Mucosa of rectum (tissue), 2 donors: ENCODE measurements around the gene LMOD1.
"Not testable (repeated sequence)": the region's sequence is repeated elsewhere in the genome, so short reads cannot be mapped to it uniquely, and the experiment has no call there.

Source experiments
- H3K27ac ChIP-seq, 2 donors: one replicate each; pipeline ENCODE4 v1.7.0; 2013; ENCODE audit warnings: inconsistent platforms in 2 of 2, low read depth in 2 of 2, low read length in 2 of 2
- H3K27me3 ChIP-seq, 2 donors: one replicate each; pipeline ENCODE4 v1.7.0; 2013; ENCODE audit warnings: low read length in 2 of 2; ENCODE audit not compliant: control insufficient read depth in 2 of 2, insufficient read depth in 2 of 2
- H3K36me3 ChIP-seq, 2 donors: one replicate each; pipeline ENCODE4 v1.7.0; 2013; ENCODE audit warnings: low read length in 2 of 2; ENCODE audit not compliant: control insufficient read depth in 2 of 2, insufficient read depth in 2 of 2
- H3K4me1 ChIP-seq, 2 donors: one replicate each; pipeline ENCODE4 v1.7.0; 2013; ENCODE audit warnings: low read length in 2 of 2, mild to moderate bottlenecking in 1 of 2; ENCODE audit not compliant: control insufficient read depth in 2 of 2, insufficient read depth in 2 of 2
- H3K4me3 ChIP-seq, 2 donors: one replicate each; pipeline ENCODE4 v1.7.0; 2013; ENCODE audit warnings: low read length in 2 of 2
- H3K9ac ChIP-seq, 2 donors: one replicate each; pipeline ENCODE4 v1.7.0; 2013; ENCODE audit warnings: low read length in 2 of 2, low read depth in 1 of 2, mild to moderate bottlenecking in 1 of 2
- H3K9me3 ChIP-seq, 2 donors: one replicate each; pipeline ENCODE4 v1.7.0; 2013; ENCODE audit warnings: low read length in 2 of 2; ENCODE audit not compliant: control insufficient read depth in 2 of 2
- donor health status: healthy.
- donor health status: Normal muscosa, but diverticular disease.

The LMOD1 gene

GRCh38 chr1:201880928-201881571, 65.3 kb downstream of the LMOD1 start:
- Histone ChIP-seq H3K27me3 (peaks cover 2 to 4% of the 10 kb centered on the region in 2 donors), H3K36me3 (peaks cover 0 to under 1% of the 10 kb centered on the region in 2 donors), H3K4me1 (peaks cover 0 to 2% of the 10 kb centered on the region in 2 donors), H3K27ac (no peak overlapping the region), H3K4me3 (no peak overlapping the region), H3K9me3 (no peaks in the 10 kb centered on the region), H3K9ac (no peak overlapping the region)

GRCh38 chr1:201877877-201878401, 68.4 kb downstream of the LMOD1 start:
- no peak overlapping the region for H3K27ac ChIP-seq
- no peak overlapping the region for H3K4me3 ChIP-seq
- H3K4me1 ChIP-seq: peaks cover 0 to 2% of the 10 kb centered on the region in 2 donors
- H3K9ac ChIP-seq: no peak overlapping the region
- no peaks in the 10 kb centered on the region for H3K9me3 ChIP-seq
- no peaks in the 10 kb centered on the region for H3K27me3 ChIP-seq
- H3K36me3 ChIP-seq: peaks cover 13 to 24% of the 10 kb centered on the region in 2 donors

GRCh38 chr1:201876148-201876818, 70.1 kb downstream of the LMOD1 start:
- no peaks in the 10 kb centered on the region for H3K9me3 ChIP-seq
- H3K9ac ChIP-seq: no peak overlapping the region
- peaks cover 28 to 40% of the 10 kb centered on the region in 2 donors for H3K36me3 ChIP-seq
- H3K4me3 ChIP-seq: no peak overlapping the region
- H3K4me1 ChIP-seq: peaks cover 0 to 2% of the 10 kb centered on the region in 2 donors
- H3K27me3 ChIP-seq: no peaks in the 10 kb centered on the region
- no peak overlapping the region for H3K27ac ChIP-seq

- Histone ChIP-seq H3K9ac (no peak overlapping the region), H3K27me3 (no peaks in the 10 kb centered on the region), H3K36me3 (peaks cover 43 to 54% of the 10 kb centered on the region in 2 donors), H3K4me3 (no peak overlapping the region), H3K27ac (no peak overlapping the region), H3K4me1 (peaks cover 0 to 2% of the 10 kb centered on the region in 2 donors), H3K9me3 (no peaks in the 10 kb centered on the region)
Observed at GRCh38 chr1:201874672-201875071, 71.7 kb downstream of the LMOD1 start.

GRCh38 chr1:201870397-201870796, 76.0 kb downstream of the LMOD1 start:
- Histone ChIP-seq H3K27ac (no peak overlapping the region), H3K27me3 (no peaks in the 10 kb centered on the region), H3K36me3 (peaks cover 71 to 73% of the 10 kb centered on the region in 2 donors), H3K4me3 (no peak overlapping the region), H3K9me3 (no peaks in the 10 kb centered on the region), H3K4me1 (no peaks in the 10 kb centered on the region), H3K9ac (no peak overlapping the region)

- peaks cover 37 to 39% of the 10 kb centered on the region in 2 donors for H3K36me3 ChIP-seq
- no peak overlapping the region for H3K9ac ChIP-seq
- H3K4me1 ChIP-seq: no peaks in the 10 kb centered on the region
- no peaks in the 10 kb centered on the region for H3K27me3 ChIP-seq
- H3K27ac ChIP-seq: no peak overlapping the region
- no peaks in the 10 kb centered on the region for H3K9me3 ChIP-seq
- no peak overlapping the region for H3K4me3 ChIP-seq
Observed at GRCh38 chr1:201861448-201861847, 84.9 kb downstream of the LMOD1 start.

GRCh38 chr1:201859424-201859823, 86.9 kb downstream of the LMOD1 start:
- Histone ChIP-seq H3K36me3 (peaks cover 49 to 51% of the 10 kb centered on the region in 2 donors), H3K9ac (no peak overlapping the region), H3K27ac (no peak overlapping the region)

GRCh38 chr1:201856722-201857121, 89.6 kb downstream of the LMOD1 start:
- not testable (repeated sequence) for H3K27ac ChIP-seq, H3K9ac ChIP-seq, H3K4me1 ChIP-seq, H3K4me3 ChIP-seq, H3K27me3 ChIP-seq, H3K9me3 ChIP-seq
- H3K36me3 ChIP-seq: peaks cover 57 to 58% of the 10 kb centered on the region in 2 donors

More at GRCh38 chr1:201859424-201859823, 86.9 kb downstream of the LMOD1 start:
- Histone ChIP-seq H3K4me1 (no peaks in the 10 kb centered on the region), H3K4me3 (no peak overlapping the region), H3K27me3 (no peaks in the 10 kb centered on the region), H3K9me3 (no peaks in the 10 kb centered on the region)

GRCh38 chr1:201851949-201852348, 94.4 kb downstream of the LMOD1 start:
- no peak overlapping the region for H3K27ac ChIP-seq
- H3K36me3 ChIP-seq: peaks cover 53 to 62% of the 10 kb centered on the region in 2 donors

GRCh38 chr1:201850053-201850397, 96.3 kb downstream of the LMOD1 start:
- H3K27me3 ChIP-seq: no peaks in the 10 kb centered on the region
- H3K36me3 ChIP-seq: peaks cover 43 to 44% of the 10 kb centered on the region in 2 donors
- no peak overlapping the region for H3K27ac ChIP-seq
- H3K4me1 ChIP-seq: no peaks in the 10 kb centered on the region
- H3K9ac ChIP-seq: no peak overlapping the region
- H3K4me3 ChIP-seq: no peak overlapping the region
- H3K9me3 ChIP-seq: no peaks in the 10 kb centered on the region

More at GRCh38 chr1:201851949-201852348, 94.4 kb downstream of the LMOD1 start:
- H3K9me3 ChIP-seq: no peaks in the 10 kb centered on the region
- H3K27me3 ChIP-seq: no peaks in the 10 kb centered on the region
- no peak overlapping the region for H3K4me3 ChIP-seq
- no peaks in the 10 kb centered on the region for H3K4me1 ChIP-seq
- no peak overlapping the region for H3K9ac ChIP-seq
